SW480 (cell line): ENCODE results near the gene VMP1.

Experiments used
- DNase-seq: peaks from one replicate; pipeline ENCODE4 v3.0.0-alpha.2; 2016; ENCODE audit warnings: low spot score

The VMP1 gene

GRCh38 chr17:59711936-59712335 is 4.5 kb downstream of the VMP1 start:
- DNase-seq, result no peak

GRCh38 chr17:59712862-59713261 is 5.4 kb downstream of the VMP1 start:
- no peak for DNase-seq

- DNase-seq, result no peak
These were observed 6.8 kb downstream of the VMP1 start for GRCh38 chr17:59714255-59714654.

DNA sequence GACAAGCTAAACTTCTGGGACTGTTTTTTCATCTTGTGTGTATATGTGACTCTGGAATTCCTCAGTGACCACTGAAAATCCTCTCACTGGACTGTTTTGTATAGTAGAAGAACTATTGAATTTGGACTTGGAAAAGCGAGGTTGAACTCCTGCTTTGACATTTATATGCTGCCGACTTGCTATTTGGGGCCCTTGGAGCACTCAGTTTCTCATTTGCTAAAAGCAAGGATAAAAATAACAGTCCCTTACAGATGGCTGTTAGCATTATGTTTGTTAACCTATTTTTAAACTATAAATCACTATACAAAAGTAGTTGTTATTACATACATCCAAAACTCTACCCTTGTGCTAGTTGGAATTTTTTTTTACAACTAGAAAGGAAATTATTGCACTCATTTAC is 9.0 kb downstream of the VMP1 start:
- no peak for DNase-seq

DNA sequence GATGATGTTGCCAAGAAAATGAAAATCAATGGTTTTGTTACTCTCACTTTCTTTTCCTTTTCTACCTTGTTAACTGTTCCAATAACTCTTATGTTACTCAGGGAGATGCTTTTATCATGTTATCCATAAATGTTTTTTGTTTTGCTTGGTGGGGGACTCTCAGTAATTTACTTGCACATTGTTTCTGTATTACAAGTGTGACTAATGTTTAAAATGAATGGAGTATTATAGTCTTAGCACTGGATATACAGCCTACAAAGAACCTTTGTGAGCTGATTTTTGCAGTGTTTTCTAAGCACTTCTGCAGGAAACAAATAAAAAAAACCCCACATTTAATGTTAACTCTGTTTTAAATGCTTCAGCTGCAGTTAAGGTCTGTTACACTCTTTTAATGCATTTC is 12.1 kb downstream of the VMP1 start:
- no peak for DNase-seq

DNA sequence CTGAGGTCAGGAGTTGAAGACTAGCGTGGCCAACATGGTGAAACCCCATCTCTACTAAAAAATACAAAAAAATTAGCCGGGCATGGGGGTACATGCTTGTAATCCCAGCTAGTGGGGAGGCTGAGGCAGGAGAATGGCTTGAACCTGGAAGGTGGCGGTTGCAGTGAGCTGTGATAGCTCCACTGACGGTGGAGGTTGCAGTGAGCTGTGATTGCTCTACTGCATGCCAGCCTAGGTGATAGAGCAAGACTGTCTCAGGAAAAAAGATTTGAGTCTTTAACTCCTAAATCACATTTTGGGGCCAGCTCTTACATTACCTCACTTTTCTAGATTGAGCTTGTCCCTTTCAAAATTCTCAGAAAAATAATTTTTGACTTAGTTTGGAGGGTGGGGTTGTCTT is 15.2 kb downstream of the VMP1 start:
- no peak for DNase-seq

DNA sequence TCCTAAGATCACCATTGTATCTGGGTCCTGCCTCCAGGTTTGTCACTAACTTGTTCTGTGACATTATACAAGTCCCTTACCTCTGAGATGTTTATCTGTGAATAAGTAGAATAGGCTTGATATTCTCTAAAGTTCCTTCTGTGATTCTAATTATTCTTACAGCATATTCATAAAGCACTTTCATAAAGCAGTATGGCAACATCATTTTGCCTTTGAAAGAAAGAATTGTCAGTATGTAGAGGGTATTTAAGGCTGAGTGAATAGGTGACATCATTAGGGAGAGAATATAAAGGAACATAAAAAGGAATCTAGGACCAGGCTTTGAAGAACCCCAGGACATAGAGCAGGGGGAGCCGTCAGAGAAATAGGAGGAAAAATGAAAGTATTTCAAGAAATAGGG is 15.6 kb downstream of the VMP1 start:
- no peak for DNase-seq

DNA sequence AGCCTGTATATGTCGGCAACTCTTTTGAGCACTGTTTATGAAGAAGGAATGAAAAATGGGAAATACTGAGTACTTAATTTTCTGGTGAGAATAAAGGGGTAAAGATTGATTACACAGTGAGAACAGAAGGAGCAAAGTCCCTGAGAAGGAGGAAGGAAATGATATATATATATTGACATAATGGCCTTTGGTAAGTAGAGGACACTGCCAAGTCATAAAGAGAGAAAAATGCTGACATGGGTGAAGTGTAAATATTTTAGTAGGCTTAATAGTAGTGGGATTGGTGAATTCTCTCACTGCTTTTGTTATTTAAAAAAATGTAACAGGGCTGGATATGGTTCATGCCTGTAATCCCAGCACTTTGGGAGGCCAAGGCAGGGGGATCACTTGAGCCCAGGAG is 16.2 kb downstream of the VMP1 start:
- DNase-seq, result no peak

DNA sequence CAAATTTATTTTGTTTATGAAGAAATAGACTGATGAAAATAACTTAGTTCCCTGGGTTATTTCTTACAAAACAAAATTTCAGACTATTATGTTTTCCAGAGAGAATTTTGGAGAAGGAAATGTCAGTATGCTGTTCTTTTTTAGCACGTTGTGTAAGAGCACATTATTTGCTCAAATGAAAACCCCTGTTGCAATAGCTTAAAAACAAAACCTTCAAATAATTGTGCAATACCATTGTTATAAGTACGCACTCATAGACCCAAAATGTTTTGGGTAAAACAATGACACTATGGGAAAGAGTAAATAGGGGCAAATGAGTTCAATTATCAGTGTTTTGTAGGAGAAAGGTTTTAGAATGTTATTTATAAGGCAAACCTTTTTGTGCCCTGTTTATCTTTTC is 18.2 kb downstream of the VMP1 start:
- DNase-seq, result no peak

DNA sequence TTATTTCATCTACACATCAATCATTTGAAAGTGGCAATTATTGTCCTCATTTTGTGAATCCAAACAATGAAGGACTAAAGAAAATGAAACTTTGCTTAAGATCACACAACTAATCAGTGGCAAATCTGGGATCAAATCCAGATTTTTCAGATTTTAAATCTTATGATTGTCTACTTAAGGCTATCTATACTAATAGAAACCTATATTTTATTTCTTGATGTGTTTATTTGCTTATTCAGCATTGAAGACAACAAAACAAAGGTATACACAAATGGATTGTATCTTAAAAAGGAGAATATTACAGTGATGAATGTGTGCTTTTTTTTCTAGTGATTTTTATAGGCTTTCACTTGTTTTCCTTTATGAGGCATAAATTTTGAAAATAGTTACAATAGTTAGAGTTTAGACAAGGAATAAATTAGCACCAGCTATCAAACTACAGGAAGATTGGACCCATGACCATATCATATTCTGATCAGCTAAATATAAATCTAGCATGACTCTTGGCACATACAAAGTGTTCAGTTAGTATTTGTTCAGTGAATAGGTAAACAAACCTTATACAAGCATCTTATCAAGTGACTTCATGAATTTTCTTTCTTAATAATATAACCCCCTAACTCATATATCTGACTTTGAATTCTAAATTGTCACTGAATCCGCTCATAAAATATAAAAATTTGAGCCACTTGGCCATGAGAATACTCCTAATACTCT is 20.5 kb downstream of the VMP1 start:
- DNase-seq, result no peak

GRCh38 chr17:59730268-59730834 is 22.9 kb downstream of the VMP1 start:
- no peak for DNase-seq

DNA sequence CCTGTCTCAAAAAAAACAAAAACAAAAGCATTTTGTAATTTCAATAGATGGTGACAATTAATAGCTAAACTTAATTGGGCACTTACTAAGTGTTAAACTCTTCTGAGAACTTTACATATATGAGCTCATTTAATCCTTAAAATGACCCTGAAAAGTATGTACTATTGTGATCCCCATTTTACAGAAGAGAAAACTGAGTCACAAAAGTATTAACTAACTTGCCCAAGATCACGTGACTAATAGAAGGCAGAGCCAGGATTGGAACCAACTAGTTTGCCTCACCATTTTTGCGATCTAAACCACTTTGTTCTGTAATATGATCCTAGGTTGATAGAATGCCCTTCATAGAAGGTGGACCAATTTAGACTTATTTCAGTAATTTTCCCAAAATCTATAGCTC is 26.2 kb downstream of the VMP1 start:
- no peak for DNase-seq

DNA sequence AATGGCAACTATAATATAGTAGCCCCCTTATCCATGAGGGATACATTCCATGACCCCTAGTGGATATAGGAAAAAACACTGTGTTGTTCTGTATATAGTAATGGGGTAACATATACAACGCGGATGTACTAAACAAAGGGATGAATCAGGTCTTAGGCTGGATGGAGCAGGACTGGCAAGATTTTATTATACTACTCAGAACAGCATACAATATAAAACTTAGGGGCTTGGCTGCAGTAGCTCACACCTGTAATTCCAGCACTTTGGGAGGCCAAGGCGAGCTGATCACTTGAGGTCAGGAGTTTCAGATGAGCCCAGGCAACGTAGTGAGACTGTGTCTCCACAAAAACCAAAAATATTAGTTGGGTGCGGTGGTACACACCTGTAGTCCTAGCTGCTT is 26.8 kb downstream of the VMP1 start:
- no peak for DNase-seq

- no peak for DNase-seq
These were observed 29.9 kb downstream of the VMP1 start for GRCh38 chr17:59737324-59737723.

DNA sequence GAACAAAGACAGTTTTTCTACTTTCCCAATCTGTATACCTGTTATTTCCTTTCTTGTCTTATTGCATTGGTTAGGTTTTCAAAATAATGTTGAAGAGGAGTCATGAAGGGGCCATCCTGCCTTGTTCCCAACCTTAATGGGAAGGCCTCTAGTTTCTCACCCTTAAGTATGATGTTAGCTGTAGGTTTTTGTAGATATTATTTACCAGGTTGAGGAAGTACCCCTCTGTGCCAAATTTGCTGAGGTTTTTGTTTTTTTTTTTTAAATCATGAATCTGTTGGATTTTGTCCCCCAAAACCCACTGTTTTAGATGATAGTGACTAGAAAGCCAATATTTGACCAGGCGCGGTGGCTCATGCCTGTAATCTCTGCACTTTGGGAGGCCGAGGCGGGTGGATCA is 36.4 kb downstream of the VMP1 start:
- DNase-seq, result no peak

DNA sequence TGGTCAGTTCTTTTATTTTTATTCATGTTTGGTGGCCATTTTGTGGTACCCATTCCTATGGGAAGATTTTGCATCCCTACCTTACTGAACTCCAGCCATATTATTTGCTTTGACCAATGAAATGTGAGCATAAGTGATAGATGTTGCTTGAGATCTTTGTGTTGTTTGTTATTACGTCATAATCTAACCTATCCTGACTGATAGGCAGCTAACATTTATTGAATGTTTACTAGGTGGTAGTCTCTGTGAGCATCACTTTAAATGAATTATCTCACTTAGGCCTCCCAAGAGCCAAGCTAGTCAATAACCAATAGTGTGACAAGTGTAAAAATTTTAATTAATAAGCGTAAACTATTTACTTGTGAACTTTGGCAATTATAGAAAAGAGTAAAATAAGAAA is 37.6 kb downstream of the VMP1 start:
- no peak for DNase-seq

DNA sequence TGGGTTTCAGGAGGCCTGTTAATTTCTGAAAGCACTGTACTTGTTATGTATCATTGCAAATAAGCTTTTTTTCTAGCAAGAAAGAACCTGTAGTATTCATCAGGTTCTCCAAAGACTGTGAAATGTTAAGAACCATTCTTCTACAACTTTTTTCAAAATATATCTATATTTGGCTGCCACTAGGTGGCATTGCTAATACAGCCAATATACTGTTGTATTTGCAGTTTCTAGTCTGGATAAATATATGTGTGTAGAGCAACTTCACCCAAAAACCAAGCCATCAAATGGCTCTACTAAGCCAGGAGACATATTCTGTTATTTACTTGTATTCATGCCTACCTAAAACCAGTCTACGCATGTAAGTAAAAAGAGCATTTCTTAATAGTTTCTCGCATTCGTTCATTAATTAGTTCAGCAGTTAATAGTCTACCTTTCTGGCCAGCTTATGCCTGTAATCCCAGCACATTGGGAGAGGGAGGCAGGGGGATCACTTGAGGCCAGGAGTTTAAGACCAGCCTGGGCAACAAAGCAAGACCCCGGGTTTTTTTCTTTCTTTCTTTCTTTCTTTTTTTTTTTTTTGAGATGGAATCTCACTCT is 39.5 kb downstream of the VMP1 start:
- peak; percentile 66 for DNase-seq

DNA sequence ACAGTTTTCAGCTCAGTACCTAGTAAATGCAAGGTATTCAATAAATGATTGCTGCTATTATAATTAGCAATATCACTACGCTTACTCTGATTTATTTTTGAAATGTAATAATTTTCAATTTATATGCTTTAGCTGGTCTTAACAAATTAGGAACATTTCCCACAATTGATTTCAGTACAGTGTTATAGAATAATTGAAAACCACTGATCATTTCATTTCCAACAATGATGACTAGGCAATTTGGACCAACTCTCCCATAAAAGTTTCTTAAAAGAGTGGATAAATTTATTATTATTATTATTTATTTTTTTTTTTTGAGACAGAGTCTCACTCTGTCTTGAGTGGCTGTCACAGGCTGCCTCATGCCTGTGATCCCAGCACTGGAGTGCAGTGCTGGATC is 41.1 kb downstream of the VMP1 start:
- no peak for DNase-seq

GRCh38 chr17:59751955-59752413 is 44.5 kb downstream of the VMP1 start:
- no peak for DNase-seq

DNA sequence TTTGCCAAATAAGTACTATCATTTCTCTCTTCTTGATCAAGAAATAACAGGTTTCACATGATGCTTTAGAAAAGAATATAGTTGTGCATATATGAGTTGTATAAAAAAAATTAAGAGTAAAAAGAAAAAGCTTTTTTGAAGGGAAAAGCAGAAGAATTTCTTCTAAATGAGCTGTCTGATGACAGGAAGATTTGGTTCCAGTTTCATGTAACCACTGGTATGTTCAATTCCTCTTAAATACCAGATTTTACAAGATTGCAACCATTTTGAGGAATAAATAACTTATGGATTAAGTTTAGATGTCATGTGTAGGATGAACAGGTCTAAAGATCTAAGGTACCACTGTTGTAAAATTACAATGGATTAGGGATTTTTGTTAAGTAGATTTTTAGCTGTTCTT is 45.0 kb downstream of the VMP1 start:
- DNase-seq, result no peak

GRCh38 chr17:59752922-59753321 is 45.5 kb downstream of the VMP1 start:
- no peak for DNase-seq

DNA sequence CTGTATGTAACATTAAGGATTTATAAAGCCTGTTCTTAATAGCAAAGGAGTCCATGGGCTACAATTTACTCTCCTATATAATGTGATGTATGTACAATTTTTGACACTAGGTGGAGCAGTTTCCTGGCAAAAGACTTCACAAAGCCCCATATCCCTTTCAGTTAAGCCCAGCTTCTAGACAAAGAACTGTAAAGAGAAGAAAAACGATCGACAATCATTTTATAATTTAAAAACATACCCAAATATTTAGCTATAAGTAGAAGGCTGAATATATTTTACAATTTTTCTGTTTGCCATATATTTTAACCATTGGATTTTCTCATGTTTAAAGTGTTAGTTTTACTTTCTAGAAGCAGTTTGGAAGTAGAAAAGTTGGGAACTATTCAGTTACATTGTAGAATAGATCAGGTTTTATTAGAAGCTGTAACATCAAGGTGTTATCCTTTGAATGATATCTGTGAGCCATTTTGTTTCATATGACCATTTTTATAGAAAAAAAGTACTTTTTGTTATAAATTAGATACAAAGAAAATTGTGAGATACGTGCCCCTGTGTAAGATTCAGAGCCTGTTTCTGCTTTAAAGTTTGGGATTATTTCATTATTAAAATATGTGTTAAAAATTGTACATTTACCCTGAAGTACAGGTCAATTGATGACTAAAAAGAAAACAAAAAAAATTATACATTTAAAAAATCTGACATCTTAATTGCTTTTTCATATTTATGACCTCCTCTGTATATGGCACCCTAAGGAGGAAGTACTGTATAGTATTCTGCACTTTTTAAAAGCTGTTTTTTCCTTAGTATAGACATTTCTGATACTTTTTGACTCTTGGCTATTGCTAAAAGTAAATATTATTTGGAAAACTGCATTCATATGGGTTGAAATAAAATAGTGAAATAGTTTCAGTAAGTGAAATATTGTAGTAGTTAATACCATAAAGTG is 46.3 kb downstream of the VMP1 start:
- DNase-seq, result peak; percentile 91

- peak; percentile 99 for DNase-seq
These were observed 47.1 kb downstream of the VMP1 start for GRCh38 chr17:59754552-59754951.
